GM06990 (cell line): Measurements from ENCODE around the gene RFLNA.

Experiments used
- DNase-seq: peaks from one replicate; pipeline ENCODE4 v3.0.0-alpha.2; 2011; ENCODE audit not compliant: insufficient read length; ENCODE audit errors: extremely low read depth
- H3K27me3 ChIP-seq: replicated peaks from 2 replicates; pipeline ENCODE4 v1.6.0; 2011; ENCODE audit warnings: low read length; ENCODE audit not compliant: control insufficient read depth, insufficient read depth
- H3K36me3 ChIP-seq: 2 replicates; pipeline ENCODE4 v1.5.1; 2011; ENCODE audit warnings: low read length; ENCODE audit not compliant: control insufficient read depth, insufficient read depth
- H3K4me3 ChIP-seq: replicated peaks from 2 replicates; pipeline ENCODE4 v1.5.1; 2011; ENCODE audit warnings: low read depth, mild to moderate bottlenecking, control low read depth, low read length
- CTCF ChIP-seq: IDR thresholded peaks from 2 replicates; pipeline ENCODE4 v1.5.1; 2011; ENCODE audit warnings: low read length, control low read depth, mild to moderate bottlenecking, inconsistent platforms; ENCODE audit not compliant: insufficient read depth, poor library complexity, severe bottlenecking

Gene RFLNA

GRCh38 chr12:124345795-124346194, 50.9 kb downstream of the RFLNA start:
- Histone ChIP-seq H3K27me3 (no peaks in the 10 kb centered on the region), H3K36me3 (peaks cover 59% of the 10 kb centered on the region), H3K4me3 (no peak overlapping the region)
- no peak for DNase-seq
- TF ChIP-seq CTCF: no peak

DNA sequence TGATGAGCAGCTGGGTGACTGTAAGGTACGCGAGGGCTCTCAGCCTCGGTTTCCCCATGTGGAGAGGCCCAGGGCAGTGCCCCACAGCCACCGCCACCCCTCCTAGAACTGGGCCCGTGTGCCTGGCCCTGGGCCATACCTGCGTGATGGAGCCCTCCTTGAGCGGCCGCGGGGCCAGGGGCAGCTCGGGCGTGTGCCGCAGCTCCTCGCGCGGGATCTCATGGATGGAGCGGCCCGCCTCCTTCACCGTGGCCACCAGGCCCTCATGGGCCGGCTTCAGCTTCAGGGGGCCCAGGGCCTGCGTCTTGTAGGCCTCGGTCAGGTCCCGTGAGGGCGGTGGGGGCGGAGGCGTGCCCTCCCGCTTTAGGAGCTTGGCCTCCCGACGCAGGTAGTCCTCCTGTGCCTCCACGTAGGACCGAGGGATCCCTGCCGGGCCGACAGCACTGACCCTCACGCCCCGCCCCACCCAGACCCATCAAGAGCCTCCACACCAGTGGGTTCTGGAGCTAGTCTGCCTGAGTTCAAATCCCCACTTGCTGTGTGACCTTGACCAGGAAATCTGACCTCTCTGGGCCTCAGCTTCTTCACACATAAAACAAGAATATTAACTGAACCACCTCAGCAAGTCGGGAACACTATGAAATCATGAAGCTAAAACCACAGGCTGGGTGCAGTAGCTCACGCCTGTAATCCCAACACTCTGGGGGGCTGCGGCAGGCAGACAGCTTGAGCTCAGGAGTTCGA, 51.7 kb downstream of the RFLNA start:
- TF ChIP-seq CTCF: no peak
- peaks cover 63% of the 10 kb centered on the region for H3K36me3 ChIP-seq
- DNase-seq: no peak
- H3K27me3 ChIP-seq: no peaks in the 10 kb centered on the region
- no peak overlapping the region for H3K4me3 ChIP-seq

GRCh38 chr12:124347335-124347734, 52.4 kb downstream of the RFLNA start:
- no peaks in the 10 kb centered on the region for H3K27me3 ChIP-seq
- TF ChIP-seq CTCF: no peak
- no peak overlapping the region for H3K4me3 ChIP-seq
- peaks cover 60% of the 10 kb centered on the region for H3K36me3 ChIP-seq
- no peak for DNase-seq

DNA sequence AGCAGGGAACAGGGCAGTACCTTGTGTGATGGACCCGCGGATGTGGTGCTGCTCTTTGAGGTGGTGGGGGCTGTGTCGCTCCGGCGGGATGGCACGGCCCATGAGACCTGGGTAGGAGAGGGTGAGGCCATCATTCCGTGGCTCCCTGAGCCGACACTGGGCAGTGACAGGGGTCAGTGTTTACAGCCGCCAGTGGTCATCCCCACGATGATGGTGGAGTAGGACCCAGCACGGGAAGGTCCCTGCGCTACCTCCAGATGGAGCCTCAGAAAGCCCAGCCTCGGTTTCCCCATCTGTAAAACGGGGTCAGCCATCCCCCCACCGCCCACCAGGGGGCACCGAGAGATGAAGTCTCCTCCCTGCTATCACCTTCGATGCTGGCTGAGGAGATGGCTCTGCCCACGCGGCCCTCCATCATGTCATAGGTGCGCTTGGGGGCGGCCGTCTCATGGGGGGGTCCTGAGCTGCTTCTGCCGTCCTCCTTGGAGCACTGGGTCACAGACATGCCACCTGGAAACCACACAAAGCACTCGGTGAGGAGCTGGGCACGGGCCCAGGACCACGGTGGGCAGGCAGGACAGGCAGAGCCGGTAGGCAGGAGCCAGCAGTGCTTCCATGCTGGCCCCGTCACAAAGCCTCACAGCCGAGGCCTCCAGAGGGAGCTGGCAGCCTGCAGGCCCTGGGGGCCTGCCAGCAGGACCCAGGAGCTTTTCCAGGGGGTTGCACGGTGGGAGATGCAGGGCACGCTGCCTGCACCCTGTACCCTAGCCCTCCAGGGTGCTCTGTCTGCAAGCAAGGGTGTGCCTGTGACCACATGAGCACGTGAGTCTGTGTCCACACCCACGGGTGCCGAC, 53.1 kb downstream of the RFLNA start:
- no peak for DNase-seq
- Histone ChIP-seq H3K4me3 (no peak overlapping the region), H3K27me3 (no peaks in the 10 kb centered on the region), H3K36me3 (peaks cover 62% of the 10 kb centered on the region)
- TF ChIP-seq CTCF: peak; percentile 62

GRCh38 chr12:124348659-124349380, 53.9 kb downstream of the RFLNA start:
- no peak overlapping the region for H3K4me3 ChIP-seq
- no peaks in the 10 kb centered on the region for H3K27me3 ChIP-seq
- DNase-seq: no peak
- no peak for TF ChIP-seq CTCF
- peaks cover 70% of the 10 kb centered on the region for H3K36me3 ChIP-seq
